Measurements from ENCODE around the gene KBTBD4.
"Not testable (repeated sequence)": the region's sequence is repeated elsewhere in the genome, so short reads cannot be mapped to it uniquely, and the experiment has no call there.

The KBTBD4 gene

DNA sequence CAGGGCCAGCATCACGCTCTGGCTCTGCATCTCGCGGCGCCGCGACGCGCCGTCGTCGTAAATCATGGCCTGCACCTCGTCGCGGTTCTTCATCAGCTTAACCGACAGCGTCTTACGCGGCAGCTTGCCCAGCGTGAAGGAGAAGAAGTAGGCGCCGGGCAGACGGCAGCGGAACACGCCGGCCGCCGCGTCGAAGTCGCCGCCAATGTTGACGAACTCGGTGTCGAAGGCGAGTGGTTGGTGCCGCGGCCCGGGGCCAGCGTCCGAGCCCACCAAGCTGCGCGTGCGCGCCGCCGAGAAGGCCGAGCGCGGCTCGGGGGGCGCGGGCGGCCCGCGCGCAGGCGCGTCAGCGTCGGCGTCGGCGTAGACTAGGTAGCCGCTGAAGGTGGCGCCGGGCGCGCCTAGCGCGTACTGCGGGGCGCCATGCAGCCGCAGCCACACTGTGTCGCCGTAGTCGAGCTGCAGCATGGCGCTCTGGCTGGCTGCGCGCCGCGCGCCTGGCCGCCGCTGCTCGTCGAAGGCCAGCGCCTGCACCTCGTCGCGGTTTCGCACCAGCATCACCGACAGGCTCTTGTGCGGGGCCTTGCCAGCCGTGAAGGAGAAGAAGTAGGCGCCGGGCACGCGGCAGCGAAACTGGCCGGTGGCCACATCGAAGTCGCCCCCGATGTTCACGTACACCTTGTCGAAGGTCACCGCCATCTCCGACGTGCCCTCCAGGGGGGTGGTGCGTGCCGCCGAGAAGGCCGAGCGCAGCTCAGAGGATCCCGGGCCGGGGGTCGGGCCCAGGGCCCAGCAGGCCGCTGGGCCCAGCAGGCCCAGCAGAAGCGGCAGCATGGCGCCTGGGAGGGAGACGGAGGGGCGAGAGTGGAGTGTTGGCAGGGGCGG, 11.4 kb upstream of the KBTBD4 start:
- no peak for DNase-seq

DNA sequence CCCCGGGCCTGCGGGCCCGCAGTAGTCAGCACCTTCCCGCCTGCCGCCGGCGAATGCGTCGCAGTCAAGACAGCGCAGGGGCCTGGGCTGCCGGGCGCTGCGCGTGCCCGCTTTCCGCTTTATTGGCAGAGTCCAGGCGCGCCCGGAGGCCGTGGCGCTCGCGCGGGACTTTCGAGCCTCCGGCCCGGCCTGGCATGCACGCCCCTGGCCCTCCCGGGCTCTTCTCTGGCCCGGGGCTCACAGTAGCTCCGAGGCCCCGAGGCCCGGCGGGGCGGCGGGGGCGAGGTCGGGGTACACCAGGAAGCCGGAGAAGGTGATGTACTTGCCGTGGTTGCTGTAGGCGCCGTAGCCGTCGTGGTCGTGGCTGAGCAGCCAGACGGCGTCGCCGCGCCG, 10.8 kb upstream of the KBTBD4 start:
- DNase-seq, result no peak

DNA sequence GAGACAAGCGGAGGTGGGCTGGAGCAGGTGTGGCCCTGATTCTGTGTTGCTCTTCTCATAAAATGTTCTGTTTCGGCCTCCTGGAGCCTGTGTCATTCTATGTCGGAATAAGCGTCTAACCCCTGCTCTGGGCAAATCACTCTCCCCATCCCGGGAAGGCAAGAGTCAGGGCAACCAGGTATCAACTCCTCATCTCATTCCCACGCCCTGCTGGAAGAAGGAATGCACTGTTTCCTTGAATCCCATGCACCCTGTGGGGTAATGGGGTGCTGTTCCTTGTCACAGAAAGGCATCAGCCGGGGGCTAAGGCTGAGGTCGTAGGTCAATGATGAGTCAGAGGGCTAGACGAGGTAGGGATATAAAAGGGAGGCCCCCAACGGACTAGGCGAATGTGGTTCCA, 10.3 kb upstream of the KBTBD4 start:
- no peak for DNase-seq

DNA sequence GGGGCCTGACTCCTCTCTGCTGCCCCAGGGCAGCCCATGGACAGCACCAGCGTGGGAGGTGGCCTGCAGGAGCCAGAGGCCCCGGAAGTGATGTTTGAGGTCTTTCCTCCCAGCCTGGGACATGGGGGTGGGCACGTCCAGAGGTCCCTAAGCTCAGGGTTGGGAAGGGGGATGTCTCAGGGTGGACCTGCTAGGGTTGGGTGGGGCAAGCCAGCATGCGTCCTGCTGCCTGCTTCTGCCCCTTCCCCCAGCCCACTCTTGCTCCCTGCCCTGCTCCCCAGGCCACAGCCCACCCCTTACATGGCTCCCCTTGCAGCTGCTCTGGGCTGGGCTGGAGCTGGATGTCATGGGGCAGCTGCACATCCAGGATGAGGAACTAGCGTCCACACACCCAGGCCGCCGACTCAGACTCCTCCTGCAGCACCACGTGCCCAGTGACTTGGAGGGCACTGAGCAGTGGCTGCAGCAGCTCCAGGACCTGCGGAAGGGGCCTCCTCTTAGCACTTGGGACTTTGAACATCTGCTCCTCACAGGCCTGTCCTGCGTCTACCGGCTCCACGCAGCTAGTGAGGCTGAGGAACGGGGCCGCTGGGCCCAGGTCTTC, 9.1 kb upstream of the KBTBD4 start:
- peak in 1 of 2 experiments; percentile 23 for DNase-seq

DNA sequence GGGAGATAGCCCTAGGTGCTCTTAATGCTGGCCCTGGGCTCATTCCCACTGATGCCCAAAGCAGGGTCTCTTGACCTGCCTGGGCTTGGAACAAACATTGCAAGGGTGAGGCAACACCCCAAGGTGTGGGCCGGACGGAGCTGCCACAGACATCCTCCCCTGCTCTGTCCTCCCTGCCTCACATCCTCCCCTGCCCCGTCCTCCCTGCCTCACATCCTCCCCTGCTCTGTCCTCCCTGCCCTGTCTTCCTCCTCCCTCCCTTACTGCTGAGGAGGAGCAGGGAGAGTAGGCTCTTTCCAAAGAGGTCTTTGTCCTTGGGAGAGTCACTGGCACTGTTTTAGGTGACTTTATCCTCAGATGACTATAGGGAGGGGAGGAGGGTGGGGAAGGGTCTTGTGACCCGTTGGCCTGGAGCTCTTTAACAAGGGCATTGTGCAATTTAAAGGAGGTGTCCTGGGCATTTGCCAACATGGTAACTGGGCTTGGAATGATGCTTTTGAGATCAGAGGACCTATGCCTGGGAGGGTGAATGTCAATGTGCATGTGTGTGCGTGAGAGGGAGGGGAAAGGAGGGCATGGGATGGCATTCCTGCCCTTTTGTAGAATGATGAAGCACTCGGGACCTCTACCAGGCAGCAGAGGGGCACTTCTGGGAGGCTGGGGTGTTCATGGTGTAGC, 8.4 kb upstream of the KBTBD4 start:
- peak in 1 of 2 experiments; percentile 5 for DNase-seq

DNA sequence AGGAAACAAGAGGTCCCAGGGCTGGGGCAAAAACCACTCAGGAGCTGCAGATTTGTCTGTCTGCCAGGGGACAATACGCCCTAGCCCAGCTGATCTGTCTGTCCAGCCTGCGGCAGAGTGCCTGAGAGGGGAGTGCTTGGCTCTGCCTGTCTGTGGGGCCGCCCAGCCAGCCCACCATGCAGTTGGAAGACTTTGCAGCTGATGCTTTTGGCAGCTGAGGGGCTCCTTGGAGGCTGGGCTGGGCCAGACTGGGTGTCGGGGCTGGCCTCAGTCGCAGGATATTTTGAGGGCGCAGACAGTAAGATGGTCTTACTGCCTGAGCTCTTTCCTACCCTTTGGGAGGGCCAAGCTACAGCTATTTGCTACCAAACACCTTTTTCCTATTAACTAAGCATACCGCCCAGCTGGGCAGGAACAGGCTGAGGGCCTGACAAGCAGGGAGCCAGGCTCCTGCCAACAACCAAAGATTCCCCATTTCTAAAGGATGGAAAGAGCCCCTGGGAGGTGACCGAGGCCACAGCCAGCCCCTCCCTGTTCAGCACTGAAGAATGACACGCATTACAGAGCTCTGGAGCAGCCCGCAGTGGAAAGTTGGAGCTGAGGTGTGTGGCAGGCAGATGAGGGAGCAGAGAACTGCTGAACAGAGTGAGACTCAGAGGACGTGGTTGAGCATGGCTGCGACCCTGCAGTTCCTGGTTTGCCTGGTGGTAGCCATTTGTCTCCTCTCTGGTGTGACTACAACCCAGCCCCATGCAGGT, 7.5 kb upstream of the KBTBD4 start, which contains the start of gene FAM180B:
Gene FAM180B (plus strand): TSS at position 581 of the 758 bp plus-strand sequence. CDS start 91 bp downstream, at position 672.
- no peak for DNase-seq

DNA sequence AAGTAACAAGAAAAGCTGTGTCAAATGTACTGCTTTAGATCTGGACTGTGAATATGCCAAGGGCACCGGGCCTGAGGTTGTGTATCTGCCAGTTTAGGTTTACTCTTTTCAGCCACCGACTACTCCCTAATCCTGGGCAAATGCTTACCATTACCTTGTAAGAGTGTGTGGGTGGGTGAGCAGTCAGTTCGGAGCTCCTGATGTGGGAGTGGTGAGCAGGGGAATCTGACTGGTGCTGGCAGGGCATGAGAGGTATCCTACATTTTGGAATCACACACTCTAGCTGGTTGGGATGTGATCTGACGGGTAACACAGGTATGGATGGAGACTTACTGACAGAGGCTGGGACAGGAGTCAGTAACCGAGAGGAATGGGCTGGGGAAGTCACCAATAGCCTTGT, 5.1 kb upstream of the KBTBD4 start:
- no peak for DNase-seq

DNA sequence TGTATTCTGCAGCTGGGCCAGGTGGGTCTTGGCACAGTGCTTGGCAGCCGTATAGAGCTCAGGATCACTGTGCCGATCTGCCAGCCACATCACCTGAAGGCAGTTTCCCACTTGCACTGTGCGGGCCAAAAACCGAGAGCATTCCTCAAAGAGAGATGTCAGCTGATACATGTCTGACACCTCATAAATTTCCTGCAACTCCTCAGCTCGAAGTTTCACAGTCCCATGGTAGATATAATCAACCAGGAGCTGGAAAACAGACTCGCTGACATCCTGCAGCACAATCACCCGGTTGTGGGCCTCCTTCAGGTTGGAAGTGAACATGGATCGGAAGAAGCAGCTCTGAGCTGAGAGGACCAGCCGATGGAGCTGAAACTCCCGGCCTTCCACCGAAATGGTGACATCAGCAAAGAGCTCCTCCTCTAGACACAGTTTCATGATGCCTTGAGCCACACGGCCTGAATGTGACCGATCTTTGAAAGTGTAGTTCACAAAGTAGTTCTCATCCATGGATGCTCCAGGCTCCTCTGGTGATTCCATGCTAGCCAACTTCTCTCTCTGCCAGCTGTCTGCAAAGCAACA, 1.2 kb downstream of the KBTBD4 start:
- no peak for DNase-seq

DNA sequence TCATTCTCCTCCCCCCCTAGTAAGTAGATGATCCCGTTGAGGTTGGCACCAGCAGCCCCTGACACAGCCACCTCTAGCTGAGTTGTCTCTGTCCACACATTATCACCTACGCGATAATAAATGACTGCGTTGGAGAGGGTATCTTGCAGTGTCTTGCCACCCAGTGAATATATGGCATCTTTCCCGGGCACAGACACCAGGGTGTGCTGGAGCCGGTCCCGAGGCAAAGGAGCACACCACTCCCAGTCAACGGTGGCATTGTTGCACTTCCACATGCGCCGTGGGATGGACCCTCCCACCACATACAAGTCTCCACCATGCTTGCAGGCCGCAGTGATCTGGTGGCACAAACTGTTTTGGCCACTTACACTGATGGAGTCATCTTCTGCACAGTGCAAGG, 5.4 kb downstream of the KBTBD4 start:
- DNase-seq, result no peak

DNA sequence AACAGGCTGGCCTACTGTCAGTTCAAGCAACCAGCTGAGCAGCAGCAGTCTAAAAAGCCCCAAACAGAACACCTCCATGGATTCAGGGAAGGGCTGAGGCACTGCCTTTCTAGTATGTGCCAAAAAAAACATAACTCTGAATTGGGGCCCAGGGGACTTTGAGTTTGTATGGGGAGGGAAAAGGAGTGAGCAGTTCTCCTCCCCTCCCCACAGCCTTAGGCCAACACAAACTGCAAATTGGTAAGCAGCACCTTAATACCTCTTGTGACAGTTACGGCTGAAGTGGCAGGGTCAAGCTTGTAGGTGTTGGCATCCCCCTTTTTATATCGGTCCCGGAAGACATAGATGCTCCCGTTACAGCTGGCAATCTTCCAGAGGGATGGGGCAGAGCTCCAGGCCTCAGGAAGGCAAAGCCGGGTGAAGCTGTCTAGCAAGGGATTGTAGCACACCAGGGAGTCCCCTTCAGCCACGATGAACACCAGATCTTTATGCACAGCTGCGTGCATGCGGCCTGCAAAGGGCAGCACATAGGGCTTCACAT, 6.0 kb downstream of the KBTBD4 start:
- no peak for DNase-seq

DNA sequence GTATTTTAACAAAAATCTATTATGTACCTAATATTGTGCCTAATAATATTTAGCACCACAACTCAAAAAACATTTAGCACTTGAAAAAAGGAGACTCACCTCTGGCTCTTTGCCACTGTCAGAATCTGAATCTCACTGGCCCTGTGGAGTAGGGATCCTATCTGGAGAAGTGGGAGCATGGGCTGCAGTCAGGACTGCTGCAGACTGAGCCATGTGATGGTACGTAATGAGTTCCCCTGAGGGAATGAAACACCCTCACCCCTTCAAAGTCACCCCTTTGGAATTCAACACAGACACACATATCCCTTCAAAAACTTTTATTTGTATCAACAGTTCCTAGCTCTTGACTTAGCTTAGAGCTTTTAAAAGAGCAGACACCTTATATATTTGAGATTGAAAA, 6.9 kb downstream of the KBTBD4 start:
- no peak for DNase-seq

DNA sequence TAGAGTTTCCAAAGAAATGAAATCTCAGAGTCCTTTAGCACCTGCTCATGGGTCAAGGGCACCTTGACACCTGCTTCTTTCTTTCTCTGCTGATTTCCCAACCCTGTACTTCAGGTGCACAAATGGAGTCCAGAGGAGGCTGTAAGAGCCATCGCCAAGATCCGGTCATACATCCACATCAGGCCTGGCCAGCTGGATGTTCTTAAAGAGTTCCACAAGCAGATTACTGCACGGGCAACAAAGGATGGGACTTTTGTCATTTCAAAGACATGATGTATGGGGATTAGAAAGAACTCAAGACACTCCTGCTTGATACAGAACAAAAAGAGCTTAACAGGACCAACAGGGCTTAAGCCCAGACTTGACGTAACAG, 7.4 kb downstream of the KBTBD4 start:
- DNase-seq, result no peak

DNA sequence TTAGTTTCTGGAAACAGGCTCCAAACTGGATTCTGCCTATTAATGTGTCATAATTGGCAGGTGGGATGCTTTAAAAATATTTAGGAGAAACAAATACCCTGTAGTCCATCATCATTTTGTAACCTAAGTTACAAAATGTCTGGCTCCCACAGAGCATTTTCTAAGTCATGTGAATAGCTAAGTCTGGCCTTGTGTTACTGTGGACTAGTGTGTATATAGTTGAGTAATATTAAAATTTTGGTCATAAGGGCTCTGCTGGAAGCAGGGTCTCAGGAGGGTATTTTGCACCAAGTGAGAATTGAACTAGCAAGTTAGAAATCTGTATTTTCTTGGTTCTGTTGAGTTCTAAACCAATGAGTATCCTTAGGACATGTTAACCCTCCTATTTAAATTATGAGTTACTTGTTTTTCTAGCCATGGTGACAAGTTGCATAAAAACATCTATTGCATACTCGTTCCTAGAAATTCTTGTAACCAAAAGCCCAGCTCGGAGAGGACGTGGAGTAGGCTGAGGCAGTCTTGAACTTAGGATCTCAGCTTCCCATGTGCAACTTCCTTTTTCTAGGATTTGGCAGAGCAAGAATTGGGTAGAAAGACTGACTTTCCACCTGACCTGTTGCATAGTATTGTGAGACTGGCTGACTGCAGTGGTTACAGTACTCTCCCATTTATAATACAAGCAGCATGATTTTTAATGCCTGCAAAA, 8.0 kb downstream of the KBTBD4 start:
- DNase-seq, result no peak

DNA sequence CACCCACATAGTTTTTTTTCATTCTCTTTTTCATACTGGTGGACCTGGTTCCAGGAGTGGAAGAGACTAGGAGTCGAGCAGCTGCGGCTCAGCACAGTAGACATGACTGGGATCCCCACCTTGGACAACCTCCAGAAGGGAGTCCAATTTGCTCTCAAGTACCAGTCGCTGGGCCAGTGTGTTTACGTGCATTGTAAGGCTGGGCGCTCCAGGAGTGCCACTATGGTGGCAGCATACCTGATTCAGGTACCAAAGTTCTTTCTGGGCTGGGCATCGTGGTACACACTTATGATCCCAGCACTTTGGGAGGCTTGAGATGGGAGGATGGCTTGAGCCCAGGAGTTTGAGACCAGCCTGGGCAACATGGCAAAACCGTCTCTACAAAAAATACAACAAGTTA, 9.1 kb downstream of the KBTBD4 start:
- no peak for DNase-seq

DNA sequence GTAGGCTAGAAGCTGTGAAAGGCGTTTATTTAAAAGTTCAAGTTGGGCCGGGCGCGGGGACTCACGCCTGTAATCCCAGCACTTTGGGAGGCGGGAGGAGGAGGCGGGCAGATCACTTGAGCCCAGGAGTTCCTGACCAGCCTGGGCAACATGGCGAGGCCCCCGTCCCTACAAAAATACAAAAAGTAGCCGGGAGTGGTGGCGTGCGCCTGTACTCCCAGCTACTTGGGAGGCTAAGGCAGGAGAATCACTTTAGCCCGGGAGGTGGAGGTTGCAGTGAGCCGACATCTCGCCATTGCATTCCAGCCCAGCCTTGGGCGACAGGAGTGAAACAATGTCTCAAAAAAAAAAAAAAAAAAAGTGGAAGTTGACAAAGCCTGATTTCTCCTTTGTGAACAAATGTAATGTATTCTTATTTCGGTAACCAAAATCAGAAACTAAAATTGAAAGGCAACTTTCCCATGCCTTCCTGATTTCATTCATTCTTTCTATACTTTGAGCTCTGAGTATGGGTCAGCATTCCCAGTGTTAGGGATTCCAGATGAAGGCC, 12.5 kb downstream of the KBTBD4 start:
- DNase-seq, result no peak

DNA sequence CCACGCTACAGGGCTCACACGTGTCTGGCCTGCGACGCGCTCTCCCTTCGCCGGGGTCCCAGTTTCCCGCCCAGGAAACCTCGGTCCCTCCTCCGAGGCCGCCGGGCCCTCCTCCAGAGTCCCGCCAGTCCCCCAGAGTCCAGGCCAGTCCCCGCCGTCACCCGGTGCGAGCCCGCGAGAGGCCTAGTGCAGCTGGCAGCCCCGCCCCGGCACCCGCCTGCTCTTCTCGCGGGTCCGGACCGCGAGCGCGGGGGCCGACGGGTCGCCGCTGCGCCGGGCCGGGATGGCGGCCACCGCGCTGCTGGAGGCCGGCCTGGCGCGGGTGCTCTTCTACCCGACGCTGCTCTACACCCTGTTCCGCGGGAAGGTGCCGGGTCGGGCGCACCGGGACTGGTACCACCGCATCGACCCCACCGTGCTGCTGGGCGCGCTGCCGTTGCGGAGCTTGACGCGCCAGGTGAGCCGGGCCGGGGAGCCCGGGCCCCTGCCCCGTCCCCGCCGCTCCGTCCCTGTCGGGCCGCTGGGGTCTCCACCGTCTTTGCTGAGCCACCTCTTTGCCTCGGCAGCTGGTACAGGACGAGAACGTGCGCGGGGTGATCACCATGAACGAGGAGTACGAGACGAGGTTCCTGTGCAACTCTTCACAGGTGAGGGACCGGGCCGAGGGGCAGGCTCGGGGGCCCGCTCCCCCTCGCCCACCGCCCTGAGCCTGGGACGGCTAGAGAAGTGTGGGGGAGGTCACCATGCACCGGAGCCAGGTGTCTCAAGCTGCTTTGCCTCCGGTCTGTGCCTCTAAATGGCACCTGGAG, 13.2 kb downstream of the KBTBD4 start, which contains the start of gene PTPMT1:
Gene PTPMT1 (plus strand): TSS at position 260 of the 809 bp plus-strand sequence. CDS start 24 bp downstream, at position 284.
- peak; percentile 36 to 60 for DNase-seq

DNA sequence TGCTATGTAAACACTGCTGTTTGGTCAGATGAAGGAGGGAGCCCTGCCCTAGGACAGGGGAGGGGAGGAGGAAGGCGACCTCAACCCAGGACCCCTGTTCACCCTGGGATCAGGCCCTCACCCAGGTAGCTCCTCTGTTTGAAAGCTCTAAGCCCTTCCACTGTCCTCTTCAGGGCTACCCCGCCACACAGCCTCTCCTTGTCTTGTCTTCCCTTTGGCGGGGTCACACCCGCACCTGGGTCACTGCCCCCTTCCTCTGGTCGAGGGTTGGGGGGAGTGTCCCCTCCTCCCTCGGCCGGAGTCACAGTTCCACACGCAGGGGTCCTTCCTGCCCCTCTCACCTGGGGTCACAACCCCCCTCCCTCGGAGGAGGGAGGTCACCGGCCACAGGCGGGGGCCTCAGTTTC, 13.8 kb downstream of the KBTBD4 start:
- no peak for DNase-seq

DNA sequence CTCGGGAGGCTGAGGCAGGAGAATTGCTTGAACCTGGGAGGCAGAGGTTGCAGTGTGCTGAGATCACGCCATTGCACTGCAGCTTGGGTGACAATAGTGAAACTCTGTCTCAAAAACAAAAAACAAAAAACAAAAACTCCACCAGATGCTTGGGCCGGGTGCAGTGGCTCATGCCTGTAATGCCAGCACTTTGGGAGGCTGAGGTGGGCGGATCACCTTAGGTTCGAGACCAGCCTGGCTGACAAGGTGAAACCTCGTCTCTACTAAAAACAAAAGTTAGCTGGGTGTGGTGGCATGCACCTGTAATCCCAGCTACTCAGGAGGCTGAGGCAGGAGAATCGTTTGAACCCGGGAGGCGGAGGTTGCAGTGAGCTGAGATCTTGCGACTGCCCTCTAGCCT, 14.4 kb downstream of the KBTBD4 start:
- DNase-seq, result not testable (repeated sequence)

DNA sequence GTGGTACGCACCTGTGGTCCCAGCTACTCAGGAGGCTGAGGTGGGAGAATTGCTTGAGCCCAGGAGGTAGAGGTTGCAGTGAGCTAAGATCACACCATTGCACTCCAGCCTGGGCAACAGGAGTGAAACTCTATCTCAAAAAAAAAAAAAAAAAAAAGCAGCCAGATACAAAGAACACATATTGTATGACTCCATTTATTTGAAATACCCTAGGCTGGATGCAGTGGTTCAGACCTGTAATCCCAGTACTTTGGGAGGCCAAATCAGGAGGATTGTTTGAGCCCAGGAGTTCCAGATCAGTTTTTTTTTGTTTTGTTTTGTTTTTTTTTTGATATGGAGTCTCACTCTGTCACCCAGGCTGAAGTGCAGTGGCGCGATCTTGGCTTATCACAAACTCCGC, 16.4 kb downstream of the KBTBD4 start:
- DNase-seq, result not testable (repeated sequence)

DNA sequence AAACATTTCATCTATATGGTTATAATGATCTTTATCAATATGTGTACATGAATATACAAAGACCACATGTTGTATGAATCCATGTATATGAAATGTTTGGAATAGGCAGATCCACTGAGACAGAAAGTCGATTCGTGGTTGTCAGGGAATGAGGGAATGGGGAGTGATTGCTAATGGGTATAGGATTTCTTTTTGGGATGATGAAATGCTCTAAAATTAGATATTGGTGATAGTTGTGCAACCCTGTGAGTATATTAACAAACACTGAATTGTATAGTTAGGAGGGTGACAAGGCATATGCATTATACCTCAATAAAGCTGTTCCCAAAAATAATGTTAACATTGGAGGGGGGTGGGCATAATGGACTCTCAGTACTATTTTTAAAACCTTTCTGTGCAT, 18.3 kb downstream of the KBTBD4 start:
- DNase-seq, result peak in 1 of 2 experiments; percentile 20
